Psoas muscle (tissue), 8 donors: ENCODE results near the gene C16orf92. TPM values are rescaled to one million over a fixed set of nuclear protein-coding genes. Genes with fewer than 3 reads are reported as not detected.

ENCODE experiments used
- ATAC-seq, 4 donors: fragments of 200-7000 bp; cut with Tn5 transposase; one replicate each; pipeline ENCODE4 v1.9.1; 2020; ENCODE audit warnings: moderate library complexity in 3 of 4, mild to moderate bottlenecking in 2 of 4
- DNase-seq, 2 donors: peaks; one replicate each; pipeline ENCODE4 v3.0.0-alpha.2; 2020
- H3K27ac ChIP-seq: fragments of 200-600 bp; one replicate; pipeline ENCODE4 v1.8.0; 2022
- H3K27me3 ChIP-seq, 3 donors: fragments of 200-600 bp in 1 of 3; one replicate each; pipeline versions ENCODE4 v1.6.1 to v1.8.0; 2013 to 2022; ENCODE audit warnings: low read length in 2 of 3, mild to moderate bottlenecking in 2 of 3, moderate library complexity in 1 of 3; ENCODE audit not compliant: insufficient read depth in 3 of 3
- H3K36me3 ChIP-seq, 2 donors: fragments of 200-600 bp in 1 of 2; one replicate each; pipeline versions ENCODE4 v1.6.1 to v1.8.0; 2013 to 2022; ENCODE audit warnings: low read depth in 1 of 2, mild to moderate bottlenecking in 1 of 2, moderate library complexity in 1 of 2; ENCODE audit not compliant: insufficient read depth in 1 of 2
- H3K4me1 ChIP-seq: fragments of 200-600 bp; one replicate; pipeline ENCODE4 v1.8.0; 2022
- H3K4me3 ChIP-seq: fragments of 200-600 bp; one replicate; pipeline ENCODE4 v1.8.0; 2022; ENCODE audit warnings: mild to moderate bottlenecking
- H3K9me3 ChIP-seq: fragments of 200-600 bp; one replicate; pipeline ENCODE4 v1.8.0; 2022
- CTCF ChIP-seq: fragments of 200-600 bp; IDR thresholded peaks from one replicate; pipeline ENCODE4 v1.8.0; 2022; ENCODE audit warnings: antibody characterized with exemption
- WGBS, 3 donors: extraction: QIAGEN DNeasy Blood & Tissue Kit; methylation state at CpG; one replicate each; pipeline versions ENCODE4 v1.1.6 to v1.1.7; 2013; 5-methylcytosine and 5-hydroxymethylcytosine counted together
- intact Hi-C, 2 donors: fragments of 100-400 bp; cut with DNase I; formaldehyde crosslinking; loops; one replicate each; pipeline versions ENCODE4 v1.11.0 to v1.14.2; 2022
- polyA plus RNA-seq, 3 donors: library from polyadenylated mRNA; stranded (reverse); fragments of 200-250 nt; gene quantifications; one replicate each; pipeline ENCODE4 v1.2.3, GENCODE V29; 2013
- total RNA-seq, 4 donors: library from RNA; stranded (reverse); fragmentation: NEBNext Ultra II Directional in 2 of 4; extraction: Animal tissue kit (Norgen Biotek cat#: 25700) in 2 of 4; gene quantifications; one replicate each; pipeline versions ENCODE4 v1.2.1 to v1.2.4, GENCODE V29; 2021 to 2023
- donor health status: healthy with polysubstance abuse.
- donor health status: DM: no; HTN: no; CAD: no; lungs with moderate emphysema.
- donor health status: Bipolar disorder and iron deficiency.
- donor health status: healthy.
- donor health status: DM: yes; HTN: yes; CAD: no.
- donor health status: DM: no; HTN: no; CAD: no.
- donor health status: DM: no; HTN: no; CAD: no.
- donor health status: DM: yes; HTN: yes; CAD: no.

The C16orf92 gene
- total and polyA plus RNA-seq, 7 donors, result not detected

GRCh38 chr16:29988346-29989075 is 34.5 kb upstream of the C16orf92 start:
- DNase-seq (no peak), ATAC-seq (no peak)
- Histone ChIP-seq H3K27me3 (no peaks in the 10 kb centered on the region), H3K27ac (no peak overlapping the region), H3K9me3 (no peaks in the 10 kb centered on the region), H3K4me3 (no peak overlapping the region), H3K36me3 (peaks cover 19 to 100% of the 10 kb centered on the region in 2 donors), H3K4me1 (no peaks in the 10 kb centered on the region)
- WGBS, 3 donors, result 80 to 90% (median 86%) methylated on average over 16 to 17 of the region's 17 CpGs
- intact Hi-C loops, result no loop called here
- no peak for TF ChIP-seq CTCF

- intact Hi-C loops, result no loop called here
- ATAC-seq (no peak), DNase-seq (no peak)
- TF ChIP-seq CTCF, result no peak
- Histone ChIP-seq H3K36me3 (peaks cover 19 to 100% of the 10 kb centered on the region in 2 donors), H3K4me1 (peaks cover 5% of the 10 kb centered on the region), H3K27me3 (no peaks in the 10 kb centered on the region), H3K27ac (no peak overlapping the region), H3K9me3 (no peaks in the 10 kb centered on the region), H3K4me3 (no peak overlapping the region)
- 82 to 83% (median 82%) methylated on average over 23 of the region's 23 CpGs for WGBS, 3 donors
Measured at GRCh38 chr16:29989111-29989858, 33.7 kb upstream of the C16orf92 start.

- WGBS, 3 donors, result 90 to 96% (median 96%) methylated on average over 2 of the region's 2 CpGs
- H3K9me3 ChIP-seq, result no peaks in the 10 kb centered on the region
- H3K4me3 ChIP-seq, result no peak overlapping the region
- ATAC-seq, result no peak
- DNase-seq, result no peak
- H3K36me3 ChIP-seq, result peaks cover 17 to 94% of the 10 kb centered on the region in 2 donors
- H3K27ac ChIP-seq, result no peak overlapping the region
- H3K4me1 ChIP-seq, result peaks cover 13% of the 10 kb centered on the region
- intact Hi-C loops, result no loop called here
- no peaks in the 10 kb centered on the region for H3K27me3 ChIP-seq
- no peak for TF ChIP-seq CTCF
Measured at GRCh38 chr16:29990034-29990433, 33.0 kb upstream of the C16orf92 start.

- ATAC-seq, result no peak
- Histone ChIP-seq H3K27ac (no peak overlapping the region), H3K36me3 (peaks cover 11 to 84% of the 10 kb centered on the region in 2 donors), H3K4me1 (peaks cover 14% of the 10 kb centered on the region), H3K4me3 (no peak overlapping the region), H3K27me3 (no peaks in the 10 kb centered on the region), H3K9me3 (no peaks in the 10 kb centered on the region)
- WGBS, 3 donors, result 89 to 91% (median 90%) methylated on average over 32 to 35 of the region's 35 CpGs
- no peak for DNase-seq
- no peak for TF ChIP-seq CTCF
- intact Hi-C loops, result no loop called here
Measured at GRCh38 chr16:29990883-29991570, 32.0 kb upstream of the C16orf92 start.
